NCI-H2107 treated with DMSO at 0.1 percent for 48 hours (cell line): ENCODE data around the gene MACO1.

Experiments
- DNase-seq: peaks from one replicate; lab custom pipeline; 2025; ENCODE audit not compliant: unreplicated experiment; lab: John Stamatoyannopoulos, UW

MACO1 gene

DNA sequence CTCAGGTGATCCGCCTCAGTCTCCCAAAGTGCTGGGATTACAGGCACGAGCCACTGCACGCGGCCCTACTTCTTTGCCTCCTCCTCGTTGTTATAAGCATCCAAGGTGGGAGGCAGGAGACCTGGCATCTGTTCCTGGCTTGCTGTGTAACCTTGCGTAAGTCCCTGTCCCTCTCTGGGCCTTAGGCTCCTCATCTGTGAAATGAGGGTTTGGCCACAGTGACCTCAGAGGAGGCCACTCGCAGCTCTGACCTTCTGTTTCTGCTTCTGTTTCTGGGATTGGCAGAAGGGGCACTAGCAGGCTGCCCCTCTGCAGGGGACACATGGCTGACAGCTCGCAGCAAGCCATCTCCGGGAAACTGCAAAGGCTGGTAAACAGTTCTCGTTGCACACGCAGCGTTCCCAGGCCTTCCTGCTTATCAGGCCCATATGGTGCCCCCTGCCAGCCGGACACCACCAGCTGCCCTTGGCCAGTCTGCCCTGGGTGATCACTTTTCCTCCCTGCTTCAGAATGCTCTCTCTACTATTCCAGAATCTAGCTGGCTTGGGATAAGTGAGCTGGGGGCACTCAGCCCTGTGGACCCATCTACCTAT, 110.1 kb downstream of the MACO1 start:
- no peak for DNase-seq

GRCh38 chr1:25541425-25541824, 110.7 kb downstream of the MACO1 start:
- DNase-seq = no peak

DNA sequence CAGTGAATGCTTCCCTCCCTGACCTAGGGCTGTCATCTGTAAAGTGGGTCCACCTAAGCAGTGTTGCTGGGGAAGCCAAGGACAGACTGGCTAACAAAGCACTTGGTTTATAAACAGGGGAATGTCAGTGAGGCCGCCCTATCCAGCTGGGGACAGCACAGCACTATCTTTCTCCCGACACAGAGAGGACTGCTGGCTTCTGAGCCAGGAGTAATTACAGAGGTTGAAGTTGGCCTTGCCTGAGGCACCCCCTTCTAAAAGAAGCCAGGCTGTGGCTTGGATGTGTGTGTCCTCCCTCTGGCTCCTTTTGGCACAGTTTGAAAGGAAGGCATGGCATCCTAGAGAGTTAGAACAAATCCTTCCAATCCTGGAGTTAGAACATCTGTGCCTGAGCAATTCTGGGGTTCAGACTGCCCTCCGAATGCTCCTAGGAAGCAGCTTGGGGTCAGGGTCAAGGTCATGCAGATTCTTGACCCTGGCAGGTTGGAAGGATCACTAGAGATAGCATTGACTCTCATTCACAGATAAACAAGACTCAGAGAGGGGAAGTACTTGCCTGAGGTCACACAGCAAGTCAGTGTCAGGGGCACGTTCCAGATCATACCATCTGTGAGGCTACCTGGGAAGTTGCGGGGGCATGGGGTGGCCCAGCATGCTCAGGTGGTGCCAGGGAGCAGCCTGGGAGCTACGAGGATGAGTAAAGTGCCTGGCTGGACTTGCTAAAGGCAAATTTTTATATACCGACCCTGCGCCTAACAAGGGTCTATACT, 111.4 kb downstream of the MACO1 start:
- DNase-seq = no peak

DNA sequence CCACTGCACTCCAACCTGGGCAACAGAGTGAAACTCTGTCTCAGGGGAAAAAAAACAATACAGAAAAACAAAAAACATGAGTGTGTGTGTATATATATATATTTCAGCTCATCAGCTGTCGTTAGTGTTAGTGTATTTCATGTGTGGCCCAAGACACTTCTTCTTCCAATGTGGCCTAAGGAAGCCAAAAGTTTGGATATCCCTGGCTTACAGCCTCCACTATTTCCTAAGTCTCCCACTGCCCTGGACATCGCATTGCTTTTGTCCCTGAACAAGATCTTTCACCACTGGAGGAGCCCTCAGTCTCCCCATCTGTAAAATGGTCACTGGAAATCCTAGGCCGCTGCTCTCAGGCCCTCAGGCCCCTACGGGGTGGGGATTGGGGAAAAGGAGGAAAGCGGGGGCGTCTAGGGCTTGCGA, 112.3 kb downstream of the MACO1 start:
- no peak for DNase-seq

DNA sequence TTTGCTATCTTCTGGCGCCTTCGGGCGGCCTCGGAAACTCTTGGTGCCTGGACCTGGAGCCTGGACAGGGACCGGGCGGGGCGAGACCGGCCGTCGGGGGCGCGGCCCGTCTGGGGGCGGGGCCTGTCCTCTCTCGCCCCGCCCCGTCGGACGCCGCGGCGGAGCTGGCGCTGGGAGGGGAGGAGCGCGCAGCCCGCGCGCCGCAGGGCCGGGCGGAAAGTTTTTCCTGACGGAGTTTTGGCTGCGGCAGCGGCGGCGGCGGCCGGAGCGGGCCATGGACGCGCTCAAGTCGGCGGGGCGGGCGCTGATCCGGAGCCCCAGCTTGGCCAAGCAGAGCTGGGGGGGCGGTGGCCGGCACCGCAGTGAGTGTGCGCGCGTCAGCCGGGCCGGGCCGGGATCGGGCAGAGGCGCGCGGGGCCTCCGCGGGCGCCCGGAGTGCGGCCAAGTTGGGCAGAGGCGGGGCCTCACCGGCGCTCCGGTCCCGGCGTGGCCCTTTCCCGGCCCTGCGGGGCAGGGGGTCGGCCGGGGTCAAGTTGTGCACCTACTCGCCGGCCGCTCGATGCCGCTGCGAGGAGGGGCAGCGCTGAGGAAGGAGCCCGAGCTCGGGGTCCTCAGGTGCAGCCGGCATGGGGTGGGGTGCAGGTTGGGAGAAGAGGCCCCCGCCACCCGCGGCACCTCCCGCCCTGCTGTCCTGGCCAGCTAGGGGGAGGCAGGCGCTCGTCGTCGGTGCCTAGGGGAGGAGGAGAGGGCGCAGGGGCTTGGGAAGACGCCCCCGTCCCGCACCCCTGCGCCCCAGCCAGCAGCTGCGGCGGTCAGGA, 112.9 kb downstream of the MACO1 start, which contains the start of gene LDLRAP1:
TSS of gene LDLRAP1 (plus strand) at position 182 of the 818 bp plus-strand sequence. CDS start at position 275, 93 bp downstream.
- DNase-seq = no peak

DNA sequence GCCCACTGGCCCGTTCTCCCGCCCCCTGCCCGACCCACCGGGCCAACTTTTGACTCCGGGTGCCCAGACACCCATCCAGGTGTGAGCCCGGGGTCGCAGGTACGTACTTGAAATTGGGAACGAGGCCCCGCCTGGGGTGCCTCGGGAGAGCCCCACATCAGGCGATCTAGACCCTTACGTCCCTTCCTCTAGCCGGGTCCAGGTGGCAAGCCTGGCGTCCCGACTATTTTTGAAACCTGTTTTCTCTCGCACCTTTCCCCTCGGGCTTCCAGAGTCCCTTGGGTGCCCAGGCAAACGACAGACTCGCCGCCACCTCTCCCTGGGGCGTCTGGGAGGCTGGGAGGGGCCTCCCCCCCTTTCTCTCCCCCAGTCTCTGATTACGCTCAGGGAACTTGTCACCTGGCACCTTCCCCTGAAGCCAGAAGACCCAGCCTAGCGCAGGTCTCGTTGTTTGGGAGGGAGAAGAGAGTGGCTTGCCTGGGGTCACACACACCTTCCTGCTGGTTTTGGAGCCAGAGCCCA, 113.6 kb downstream of the MACO1 start:
- peak; percentile 67 for DNase-seq

- DNase-seq = no peak
Observed at GRCh38 chr1:25544819-25545218, 114.1 kb downstream of the MACO1 start.

- DNase-seq = no peak
Observed at GRCh38 chr1:25545767-25546166, 115.1 kb downstream of the MACO1 start.

GRCh38 chr1:25546193-25546592, 115.5 kb downstream of the MACO1 start:
- no peak for DNase-seq

GRCh38 chr1:25548601-25549000, 117.9 kb downstream of the MACO1 start:
- DNase-seq = no peak

DNA sequence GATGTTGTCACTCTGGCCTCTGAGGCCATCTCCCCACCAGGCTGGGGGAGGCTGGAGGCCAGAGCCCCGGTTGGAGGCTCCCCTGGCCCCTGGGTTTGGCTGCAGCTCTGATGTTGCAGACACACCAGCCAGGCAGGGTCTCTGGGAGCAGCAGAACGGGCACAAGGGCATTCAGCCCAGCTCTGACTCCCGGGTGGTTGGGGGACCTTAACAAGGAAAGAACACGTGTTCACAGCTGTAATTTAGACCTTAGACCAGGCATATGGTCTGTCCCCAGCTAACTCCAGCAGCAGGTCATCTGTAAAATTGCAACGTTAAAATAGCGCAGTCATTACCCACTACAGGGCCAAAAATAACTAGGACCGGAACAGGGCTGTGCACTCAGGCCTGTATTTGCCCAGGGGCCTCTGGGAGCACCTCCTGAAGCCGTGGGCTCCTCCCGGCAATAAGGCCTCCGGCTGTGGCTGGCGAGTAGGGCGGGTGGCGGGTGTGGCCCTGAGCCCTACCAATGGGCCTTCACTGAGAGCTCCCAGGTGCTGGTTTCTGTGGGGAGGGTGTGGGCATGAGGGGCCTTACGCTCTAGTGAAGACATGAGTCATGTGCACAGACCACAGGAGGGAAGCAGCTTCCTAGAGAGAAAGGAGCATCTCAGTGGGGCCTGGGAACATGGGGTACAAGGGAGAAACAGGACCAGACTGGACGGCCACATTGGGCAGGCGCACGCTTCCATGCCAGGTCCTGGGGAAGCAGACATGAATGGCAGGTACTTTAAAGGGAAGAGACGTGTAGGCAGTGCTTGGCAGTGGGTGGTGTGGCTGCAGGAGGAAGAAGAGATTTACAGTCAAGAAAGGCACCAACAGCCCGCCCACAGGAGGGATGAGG, 118.8 kb downstream of the MACO1 start:
- no peak for DNase-seq
